ENCODE results near the gene GREB1L. TPM values are rescaled to one million over a fixed set of nuclear protein-coding genes. Genes with fewer than 3 reads are reported as not detected.

GREB1L gene
- total RNA-seq, 6 experiments from 2014 or later: 1.9 to 10.8 (median 2.3) TPM

DNA sequence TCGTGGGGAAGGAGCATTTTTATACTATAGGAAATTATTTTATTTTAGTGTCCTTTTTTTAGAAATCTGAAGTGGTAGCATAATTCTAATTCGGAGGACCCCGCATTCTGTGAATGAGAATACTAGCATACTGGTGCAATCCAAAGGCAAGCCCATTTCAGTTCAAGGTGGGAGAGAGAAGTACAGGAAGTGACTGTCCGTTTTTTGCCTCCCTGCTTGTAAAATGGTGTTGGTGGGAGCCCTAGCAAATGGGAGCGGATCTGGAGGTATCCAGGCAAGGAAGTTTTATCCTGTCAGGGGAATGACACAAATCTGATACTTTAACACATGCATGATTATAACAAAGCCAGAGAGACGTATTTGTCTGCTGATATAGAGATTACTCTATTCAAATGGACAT, 216.8 kb downstream of the GREB1L start:
- no peaks in the 10 kb centered on the region for H3K9me3 Mint-ChIP-seq
- no peak for TF ChIP-seq CTCF (IDR thresholded peaks at IDR 0.05)

DNA sequence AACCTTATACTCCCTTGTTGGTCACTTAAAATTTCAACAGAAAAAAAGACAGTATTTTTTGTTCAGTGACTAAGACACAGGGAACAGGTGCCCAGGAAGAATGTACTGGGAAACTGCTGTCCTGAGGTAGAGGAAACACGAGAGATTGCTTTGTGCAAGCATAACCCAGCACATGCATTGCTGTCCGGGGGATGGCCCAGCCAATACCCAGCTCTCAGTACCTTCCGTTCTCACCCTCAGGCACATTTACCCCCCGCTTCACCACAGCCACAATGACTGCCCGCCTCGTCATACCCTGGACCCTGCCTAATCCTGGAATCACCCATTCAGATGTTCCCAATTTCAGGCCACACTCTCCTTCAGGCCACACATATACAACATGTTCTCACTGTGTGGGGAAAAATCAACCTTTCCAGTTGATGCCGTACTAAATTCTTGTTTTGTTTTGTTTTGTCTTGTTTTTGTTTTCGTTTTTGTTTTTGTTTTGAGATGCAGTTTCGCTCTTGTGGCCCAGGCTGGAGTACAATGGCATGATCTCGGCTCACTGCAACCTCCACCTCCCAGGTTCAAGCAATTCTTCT, 217.8 kb downstream of the GREB1L start:
- no peak for DNase-seq
- Mint-ChIP-seq H3K27ac (no peak overlapping the region), H3K4me3 (no peak overlapping the region), H3K4me1 (ENCODE audit: low read depth) (peaks cover 21% of the 10 kb centered on the region), H3K9me3 (no peaks in the 10 kb centered on the region), H3K36me3 (ENCODE audit: low read depth) (no peaks in the 10 kb centered on the region; the same call in 1 of the 2 replicates), H3K27me3 (ENCODE audit: insufficient read depth) (no peaks in the 10 kb centered on the region; the same call in 1 of the 2 replicates)
- no peak for TF ChIP-seq CTCF (IDR thresholded peaks at IDR 0.05)

More for the DNA sequence above, 216.8 kb downstream of the GREB1L start:
- no peaks in the 10 kb centered on the region; the same call in 1 of the 2 replicates for H3K36me3 Mint-ChIP-seq (ENCODE audit: low read depth)
- no peaks in the 10 kb centered on the region; the same call in 1 of the 2 replicates for H3K27me3 Mint-ChIP-seq (ENCODE audit: insufficient read depth)
- H3K27ac Mint-ChIP-seq: no peak overlapping the region
- H3K4me3 Mint-ChIP-seq: no peak overlapping the region
- no peak for DNase-seq
- peaks cover 21% of the 10 kb centered on the region for H3K4me1 Mint-ChIP-seq (ENCODE audit: low read depth)

DNA sequence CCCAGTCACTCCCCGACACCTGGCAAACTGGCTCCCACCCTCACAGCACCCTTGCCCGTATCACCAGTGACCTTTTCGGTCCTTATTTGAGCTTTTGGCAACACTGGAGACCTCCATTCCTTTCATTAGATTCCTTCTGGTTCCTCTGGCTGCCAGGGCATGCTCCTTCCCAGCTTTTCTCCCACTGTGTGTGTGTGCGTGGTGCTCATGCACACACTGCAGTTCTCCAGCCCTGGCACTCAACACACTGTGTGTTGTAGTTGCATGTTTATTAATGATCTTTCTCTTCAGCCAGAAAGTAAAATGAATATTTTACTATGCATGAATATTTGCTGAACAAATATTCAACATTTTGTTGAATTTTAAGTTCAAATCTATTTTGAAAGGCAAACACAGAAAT, 219.4 kb downstream of the GREB1L start:
- no peak for TF ChIP-seq CTCF (IDR thresholded peaks at IDR 0.05)
- peaks cover 20% of the 10 kb centered on the region for H3K4me1 Mint-ChIP-seq (ENCODE audit: low read depth)
- no peak overlapping the region for H3K27ac Mint-ChIP-seq
- no peak overlapping the region for H3K4me3 Mint-ChIP-seq
- H3K27me3 Mint-ChIP-seq (ENCODE audit: insufficient read depth): no peaks in the 10 kb centered on the region; the same call in 1 of the 2 replicates
- no peak for DNase-seq
- no peaks in the 10 kb centered on the region; the same call in 1 of the 2 replicates for H3K36me3 Mint-ChIP-seq (ENCODE audit: low read depth)
- no peaks in the 10 kb centered on the region for H3K9me3 Mint-ChIP-seq

GRCh38 chr18:21463718-21464117, 221.7 kb downstream of the GREB1L start:
- TF ChIP-seq CTCF (IDR thresholded peaks at IDR 0.05): no peak
- no peaks in the 10 kb centered on the region; the same call in 1 of the 2 replicates for H3K36me3 Mint-ChIP-seq (ENCODE audit: low read depth)
- no peak overlapping the region for H3K27ac Mint-ChIP-seq
- H3K4me3 Mint-ChIP-seq: no peak overlapping the region
- peaks cover 1% of the 10 kb centered on the region; the same call in 1 of the 2 replicates for H3K4me1 Mint-ChIP-seq (ENCODE audit: low read depth)
- peaks cover 2% of the 10 kb centered on the region; the same call in 1 of the 2 replicates for H3K27me3 Mint-ChIP-seq (ENCODE audit: insufficient read depth)
- H3K9me3 Mint-ChIP-seq: no peaks in the 10 kb centered on the region
- no peak for DNase-seq

DNA sequence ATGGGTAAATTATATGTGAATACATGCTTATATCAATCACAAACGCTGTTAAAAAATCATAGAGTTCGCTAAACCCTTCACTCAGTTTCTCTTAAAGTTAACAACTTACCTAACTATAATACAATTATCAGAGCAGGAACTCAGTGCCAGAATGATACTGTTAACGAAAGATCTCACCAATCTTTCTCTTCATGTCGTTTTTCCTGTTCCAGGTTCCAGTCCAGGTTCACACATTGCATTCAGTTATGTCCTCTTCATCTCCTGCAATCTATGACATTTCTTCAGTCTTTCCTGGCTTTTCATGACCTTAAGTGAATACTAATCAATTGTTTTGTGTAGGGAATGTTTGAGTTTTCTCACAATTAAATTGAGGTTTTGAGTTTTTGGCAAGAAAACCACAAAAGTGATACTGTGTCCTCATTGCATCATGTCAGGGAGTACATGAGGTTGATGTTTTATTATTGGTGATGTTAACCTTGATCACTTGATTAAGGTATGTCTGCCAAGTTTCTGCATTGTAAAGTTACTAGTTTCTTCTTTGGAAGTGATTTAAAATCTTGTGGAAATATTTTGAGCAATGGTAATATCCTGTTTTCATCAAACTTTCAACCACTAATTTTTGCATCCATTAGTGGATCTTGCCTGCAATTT, 226.6 kb downstream of the GREB1L start:
- no peak overlapping the region for H3K4me3 Mint-ChIP-seq
- H3K27me3 Mint-ChIP-seq (ENCODE audit: insufficient read depth): peaks cover 2% of the 10 kb centered on the region; the same call in 1 of the 2 replicates
- H3K9me3 Mint-ChIP-seq: no peaks in the 10 kb centered on the region
- no peak for TF ChIP-seq CTCF (IDR thresholded peaks at IDR 0.05)
- DNase-seq: no peak
- no peak overlapping the region for H3K27ac Mint-ChIP-seq
- no peaks in the 10 kb centered on the region; the same call in 1 of the 2 replicates for H3K4me1 Mint-ChIP-seq (ENCODE audit: low read depth)
- peaks cover 2% of the 10 kb centered on the region; the same call in 1 of the 2 replicates for H3K36me3 Mint-ChIP-seq (ENCODE audit: low read depth)

Measured in HFFc6 (cell line).